ENCODE measurements around the gene COG8.

Gene COG8

DNA sequence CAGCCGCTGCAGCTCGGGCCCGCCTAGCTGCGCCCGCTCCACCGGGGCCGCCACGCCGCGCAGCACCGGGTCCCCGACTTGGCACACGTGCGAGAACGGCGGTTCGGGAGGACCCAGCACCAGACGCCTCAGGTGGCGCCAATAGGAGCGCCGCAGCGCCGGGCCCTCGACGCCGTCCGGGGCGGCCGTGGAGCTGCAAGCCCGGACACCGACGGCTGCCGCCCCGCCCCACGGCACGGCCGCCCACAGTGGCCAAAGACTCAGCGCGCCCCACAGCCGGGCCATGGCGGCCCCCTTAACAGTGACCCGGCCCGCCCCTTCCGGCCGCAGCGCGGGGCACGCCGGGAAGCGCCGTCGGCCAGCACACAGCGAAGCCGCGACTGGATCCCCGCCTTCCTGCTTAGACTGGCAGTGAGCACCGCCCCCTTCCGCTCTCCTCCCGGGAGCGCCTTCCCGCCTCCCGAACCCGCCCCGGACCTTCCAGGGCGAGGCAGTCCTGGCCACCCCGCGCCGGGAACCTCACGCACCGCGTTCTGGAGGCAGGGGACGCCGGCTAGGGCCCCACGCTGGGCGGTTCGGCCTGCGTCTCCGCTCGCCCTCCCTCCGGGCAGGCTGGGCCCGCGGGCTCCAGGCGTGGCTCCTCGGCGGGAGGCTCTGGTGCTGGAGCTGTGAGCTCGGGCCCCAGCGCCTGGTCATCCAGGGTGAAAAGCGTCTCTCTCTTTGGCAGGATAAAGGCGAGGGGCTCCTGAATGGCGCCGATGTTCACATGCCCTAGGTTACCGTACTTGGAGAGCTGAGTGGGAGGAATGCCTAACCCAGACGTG is 8.9 kb downstream of the COG8 start, which contains the start of gene PDF:
Gene PDF, minus strand, starts transcription at position 303 of the 824 bp plus-strand sequence. Its CDS starts 18 bp downstream, at position 285.
- no peaks in the 10 kb centered on the region for H3K27me3 Mint-ChIP-seq (ENCODE audit: low read depth)
- TF ChIP-seq, protein P1, sequence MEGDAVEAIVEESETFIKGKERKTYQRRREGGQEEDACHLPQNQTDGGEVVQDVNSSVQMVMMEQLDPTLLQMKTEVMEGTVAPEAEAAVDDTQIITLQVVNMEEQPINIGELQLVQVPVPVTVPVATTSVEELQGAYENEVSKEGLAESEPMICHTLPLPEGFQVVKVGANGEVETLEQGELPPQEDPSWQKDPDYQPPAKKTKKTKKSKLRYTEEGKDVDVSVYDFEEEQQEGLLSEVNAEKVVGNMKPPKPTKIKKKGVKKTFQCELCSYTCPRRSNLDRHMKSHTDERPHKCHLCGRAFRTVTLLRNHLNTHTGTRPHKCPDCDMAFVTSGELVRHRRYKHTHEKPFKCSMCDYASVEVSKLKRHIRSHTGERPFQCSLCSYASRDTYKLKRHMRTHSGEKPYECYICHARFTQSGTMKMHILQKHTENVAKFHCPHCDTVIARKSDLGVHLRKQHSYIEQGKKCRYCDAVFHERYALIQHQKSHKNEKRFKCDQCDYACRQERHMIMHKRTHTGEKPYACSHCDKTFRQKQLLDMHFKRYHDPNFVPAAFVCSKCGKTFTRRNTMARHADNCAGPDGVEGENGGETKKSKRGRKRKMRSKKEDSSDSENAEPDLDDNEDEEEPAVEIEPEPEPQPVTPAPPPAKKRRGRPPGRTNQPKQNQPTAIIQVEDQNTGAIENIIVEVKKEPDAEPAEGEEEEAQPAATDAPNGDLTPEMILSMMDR (IDR thresholded peaks at IDR 0.05; ENCODE audit: unreplicated experiment in 3 of 3): no peak

DNA sequence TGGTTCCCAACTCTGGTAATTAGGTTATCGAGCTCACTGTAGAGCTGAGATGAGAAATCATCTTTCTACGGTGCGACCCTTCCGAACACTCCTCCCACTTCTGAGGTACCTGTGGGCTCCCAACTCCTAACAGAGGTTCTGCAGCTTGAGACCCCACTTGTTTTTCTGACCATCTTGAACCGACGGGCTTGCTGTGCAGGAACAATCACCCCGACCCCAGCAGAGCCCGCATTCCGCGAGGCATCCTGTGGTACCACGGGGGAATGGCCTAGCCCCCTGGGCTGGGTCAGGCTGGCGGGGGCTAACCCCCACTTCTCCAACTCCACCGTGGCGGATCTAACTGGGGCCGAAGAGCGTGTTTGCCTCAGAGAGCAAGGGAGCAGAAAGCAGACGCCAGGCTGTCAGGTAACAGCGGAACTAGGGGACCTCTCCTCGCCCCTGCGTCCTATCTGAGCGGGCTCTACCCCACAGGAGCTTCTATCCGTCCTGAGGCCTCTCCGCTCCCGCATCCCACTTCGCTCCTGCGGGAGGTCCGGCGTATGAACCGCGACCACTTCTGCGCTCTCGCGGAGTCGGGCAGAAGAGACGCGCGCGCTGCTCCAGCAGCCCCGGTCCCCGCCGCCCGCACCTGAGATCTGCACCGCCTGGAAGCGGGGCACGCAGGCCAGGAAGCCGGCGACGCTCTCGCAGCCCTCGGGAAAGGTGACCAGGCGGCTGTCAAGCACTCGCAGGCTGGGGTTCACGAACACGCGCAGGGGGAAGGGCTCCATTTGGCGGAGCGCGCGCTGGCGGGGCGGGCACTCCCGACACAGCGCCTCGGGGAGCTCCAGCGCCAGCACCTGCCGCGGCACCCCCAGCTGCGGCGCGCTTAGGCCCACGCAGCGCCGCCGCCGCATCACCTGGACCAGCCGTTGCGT is 9.7 kb downstream of the COG8 start:
- H3K9me3 Mint-ChIP-seq: no peaks in the 10 kb centered on the region
- peaks cover 53% of the 10 kb centered on the region for H3K36me3 Mint-ChIP-seq (ENCODE audit: low read depth)
- peak overlapping the region; percentile 17 to 78 (median 76) for H3K27ac Mint-ChIP-seq
- peak overlapping the region; percentile 82 to 86 (median 85) for H3K4me3 Mint-ChIP-seq
- H3K27me3 Mint-ChIP-seq (ENCODE audit: low read depth): no peaks in the 10 kb centered on the region
- H3K4me1 Mint-ChIP-seq: peaks cover 31% of the 10 kb centered on the region
- TF ChIP-seq, protein P1 (IDR thresholded peaks at IDR 0.05; ENCODE audit: unreplicated experiment in 3 of 3): no peak

More for the DNA sequence above, 8.9 kb downstream of the COG8 start, which contains the start of gene PDF:
- H3K4me3 Mint-ChIP-seq: peak within 1 kb of the TSS; percentile 82 to 87 (median 87)
- H3K4me1 Mint-ChIP-seq: peaks cover 31% of the 10 kb centered on the region
- no peaks in the 10 kb centered on the region for H3K9me3 Mint-ChIP-seq
- H3K27ac Mint-ChIP-seq: peak within 1 kb of the TSS; percentile 72 to 93 (median 93)
- peaks cover 57% of the 10 kb centered on the region for H3K36me3 Mint-ChIP-seq (ENCODE audit: low read depth)

DNA sequence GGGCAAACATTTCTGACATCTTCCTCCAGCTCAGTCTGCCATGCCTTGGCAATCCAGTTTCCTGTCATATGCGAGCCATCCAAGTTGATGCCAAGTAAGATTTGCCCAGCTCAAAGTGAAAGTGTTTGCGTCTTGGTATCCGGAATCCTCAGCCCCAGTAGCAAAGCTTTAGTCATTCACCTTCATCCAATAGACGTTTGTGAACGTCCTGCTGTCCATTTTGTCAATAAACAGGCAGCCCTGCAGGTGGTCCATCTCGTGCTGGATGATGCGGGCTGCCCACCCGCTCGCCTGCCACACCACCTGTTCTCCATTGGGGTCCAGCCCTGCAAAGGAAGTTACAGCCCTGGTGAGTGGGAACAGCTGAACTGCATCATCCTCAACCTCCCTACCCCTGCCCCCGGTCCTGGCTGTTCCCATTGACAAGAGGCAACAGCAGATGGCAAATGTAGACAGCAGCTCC is 10.5 kb downstream of the COG8 start:
- H3K36me3 Mint-ChIP-seq (ENCODE audit: low read depth): peaks cover 47% of the 10 kb centered on the region
- TF ChIP-seq, protein P1 (IDR thresholded peaks at IDR 0.05; ENCODE audit: unreplicated experiment in 3 of 3): no peak
- H3K4me1 Mint-ChIP-seq: peaks cover 31% of the 10 kb centered on the region
- peak overlapping the region; percentile 17 to 78 (median 76) for H3K27ac Mint-ChIP-seq
- no peaks in the 10 kb centered on the region for H3K9me3 Mint-ChIP-seq
- peak overlapping the region; percentile 82 to 86 (median 85) for H3K4me3 Mint-ChIP-seq
- H3K27me3 Mint-ChIP-seq (ENCODE audit: low read depth): no peaks in the 10 kb centered on the region

DNA sequence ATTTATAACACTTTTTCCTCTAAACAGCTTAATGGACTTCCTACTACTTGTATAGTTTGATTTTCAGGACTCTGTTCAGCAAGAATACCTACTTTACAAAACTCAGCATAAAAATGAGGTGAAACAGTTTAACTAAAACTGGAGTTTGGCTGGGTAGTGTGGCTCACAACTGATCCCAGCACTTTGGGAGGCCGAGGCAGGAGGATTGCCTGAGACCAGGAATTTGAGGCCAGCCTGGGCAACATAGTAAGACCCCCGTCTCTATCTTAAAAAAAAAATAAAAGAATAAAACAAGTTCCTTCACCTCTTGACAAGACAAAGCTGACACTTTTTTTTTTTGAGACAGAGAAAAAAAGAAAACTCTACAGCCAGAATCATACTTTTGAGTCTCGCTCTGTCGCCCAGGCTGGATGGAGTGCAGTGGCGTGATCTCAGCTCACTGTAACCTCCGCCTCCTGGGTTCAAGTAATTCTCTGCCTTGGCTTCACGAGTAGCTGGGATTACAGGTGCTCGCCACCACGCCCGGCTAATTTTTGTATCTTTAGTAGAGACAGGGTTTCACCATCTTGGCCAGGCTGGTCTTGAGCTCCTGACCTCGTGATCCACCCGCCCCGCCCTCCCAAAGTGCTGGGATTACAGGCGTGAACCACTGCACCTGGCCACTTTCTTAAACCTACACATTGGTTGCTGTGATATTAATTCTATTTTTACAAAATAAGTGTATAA is 11.6 kb downstream of the COG8 start:
- Mint-ChIP-seq H3K27ac (no peak overlapping the region), H3K27me3 (ENCODE audit: low read depth) (no peaks in the 10 kb centered on the region)
- TF ChIP-seq, protein P1 (IDR thresholded peaks at IDR 0.05; ENCODE audit: unreplicated experiment in 3 of 3): no peak

DNA sequence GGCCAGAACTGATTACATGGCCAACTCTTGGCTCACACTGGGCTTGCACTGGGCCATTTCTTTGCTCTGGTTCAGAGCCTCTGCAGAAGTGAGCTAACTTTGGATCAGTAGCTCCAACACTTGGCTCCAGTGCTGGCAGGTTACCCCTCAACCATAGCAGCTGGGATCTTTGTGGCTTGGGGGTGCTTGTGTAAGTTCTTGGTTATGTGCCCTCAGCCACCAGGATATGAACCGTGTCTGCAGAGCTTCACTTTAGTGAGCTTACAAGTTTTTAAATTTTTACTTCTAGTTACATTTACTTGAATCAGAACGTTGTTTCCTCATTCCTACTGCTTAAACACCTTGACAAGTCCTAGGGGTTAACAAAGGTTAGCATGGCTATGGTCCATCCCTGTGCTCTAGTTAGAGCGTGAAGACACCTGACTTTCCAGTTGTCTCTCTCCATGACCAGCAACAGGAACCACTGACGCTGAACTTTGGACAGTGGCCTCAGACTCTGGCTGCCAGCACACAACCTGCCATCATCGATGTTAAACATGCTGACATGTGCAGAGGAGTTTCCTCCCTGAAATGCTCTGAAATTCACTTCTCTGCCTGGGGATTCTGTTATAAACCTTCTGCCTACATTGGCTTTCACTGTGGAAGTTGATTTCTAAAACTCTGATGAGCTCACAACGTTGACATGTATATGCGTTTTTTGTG is 13.0 kb downstream of the COG8 start:
- H3K9me3 Mint-ChIP-seq: no peaks in the 10 kb centered on the region
- H3K27me3 Mint-ChIP-seq (ENCODE audit: low read depth): no peaks in the 10 kb centered on the region
- H3K4me3 Mint-ChIP-seq: peak overlapping the region; percentile 36 to 56 (median 41)
- peaks cover 45% of the 10 kb centered on the region for H3K36me3 Mint-ChIP-seq (ENCODE audit: low read depth)
- TF ChIP-seq, protein P1 (IDR thresholded peaks at IDR 0.05; ENCODE audit: unreplicated experiment in 3 of 3): no peak
- H3K4me1 Mint-ChIP-seq: peaks cover 25% of the 10 kb centered on the region
- H3K27ac Mint-ChIP-seq: peak overlapping the region; percentile 62 to 92 (median 79)

More for the DNA sequence above, 11.6 kb downstream of the COG8 start:
- Mint-ChIP-seq H3K4me3 (peak overlapping the region; percentile 82 to 86 (median 85)), H3K36me3 (ENCODE audit: low read depth) (peaks cover 39% of the 10 kb centered on the region), H3K9me3 (no peaks in the 10 kb centered on the region), H3K4me1 (peaks cover 29% of the 10 kb centered on the region)
